ENCODE data around the gene WDR13.

- TF ChIP-seq CTCF (conservative IDR thresholded peaks at IDR 0.05; ENCODE audit: low read length) (no peak), EZH2phosphoT487 (IDR thresholded peaks at IDR 0.05; ENCODE audit: borderline replicate concordance, low read depth, low read length) (no peak)
Measured at GRCh38 chrX:48578661-48579128, 18.6 kb upstream of the WDR13 start.

Data from OCI-LY7 (cell line).